Measurements from ENCODE around the gene RGS3. TPM values are rescaled to one million over a fixed set of nuclear protein-coding genes. Genes with fewer than 3 reads are reported as not detected.
"Not testable (repeated sequence)": the region's sequence is repeated elsewhere in the genome, so short reads cannot be mapped to it uniquely, and the experiment has no call there.

The RGS3 gene
- total RNA-seq, 1 experiment from 2014 or later, result 39.4 TPM

DNA sequence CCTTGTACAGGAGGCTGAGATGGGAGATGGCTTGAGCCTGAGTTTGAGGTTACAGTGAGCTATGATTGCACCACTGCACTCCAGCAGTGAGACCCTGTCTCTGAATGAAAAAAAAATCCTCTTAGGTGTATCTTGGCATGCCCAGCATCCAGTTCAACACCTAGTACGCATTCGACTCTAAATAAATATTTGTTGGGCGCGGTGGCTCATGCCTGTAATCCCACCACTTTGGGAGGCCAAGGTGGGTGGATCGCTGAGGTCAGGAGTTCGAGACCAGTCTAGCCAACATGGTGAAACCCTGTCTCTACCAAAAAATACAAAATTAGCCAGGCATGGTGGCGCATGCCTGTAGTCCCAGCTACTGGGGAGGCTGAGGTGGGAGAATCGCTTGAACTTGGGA lies 86.4 kb downstream of the RGS3 start:
- H2AFZ ChIP-seq (ENCODE audit: low read depth, low read length, poor library complexity, severe bottlenecking); H3K9ac ChIP-seq (ENCODE audit: low read length); H4K20me1 ChIP-seq (ENCODE audit: insufficient read depth); BruUV-seq (replicated peaks); H3K36me3 ChIP-seq (ENCODE audit: control insufficient read depth in 1 of 2, insufficient read depth in 2 of 2, low read length in 2 of 2); H3K27me3 ChIP-seq (ENCODE audit: insufficient read depth, low read length); intact Hi-C loops (cut with micrococcal nuclease); H3K4me2 ChIP-seq (ENCODE audit: low read length); H3K4me1 ChIP-seq (ENCODE audit: control insufficient read depth in 1 of 2, insufficient read depth in 2 of 2, low read length in 2 of 2); DNase-seq (ENCODE audit: low read depth, low spot score); H3K4me3 ChIP-seq (replicated peaks in 1 of 2; ENCODE audit: low read depth in 1 of 2, low read length in 2 of 2); H3K79me2 ChIP-seq (ENCODE audit: insufficient read depth, low read length); ATAC-seq; POLR2A ChIA-PET; H3K9me2 ChIP-seq (ENCODE audit: insufficient read depth); RAD21 ChIA-PET (ENCODE audit: low non-redundant PET in 1 of 2, low total read pairs in 2 of 2, uncharacterized antibody in 2 of 2, unreplicated experiment in 2 of 2); H3K9me3 ChIP-seq (ENCODE audit: control insufficient read depth in 1 of 2, insufficient read depth in 1 of 2, low read depth in 1 of 2, low read length in 2 of 2); H3K27ac ChIP-seq (ENCODE audit: low read depth, low read length): not testable (repeated sequence)
- CTCF ChIA-PET, result interaction anchor here (1.4 kb wide), 1 partner anchor 104 kb away, joined by 4 read pairs; no protein-coding TSS in a partner anchor

DNA sequence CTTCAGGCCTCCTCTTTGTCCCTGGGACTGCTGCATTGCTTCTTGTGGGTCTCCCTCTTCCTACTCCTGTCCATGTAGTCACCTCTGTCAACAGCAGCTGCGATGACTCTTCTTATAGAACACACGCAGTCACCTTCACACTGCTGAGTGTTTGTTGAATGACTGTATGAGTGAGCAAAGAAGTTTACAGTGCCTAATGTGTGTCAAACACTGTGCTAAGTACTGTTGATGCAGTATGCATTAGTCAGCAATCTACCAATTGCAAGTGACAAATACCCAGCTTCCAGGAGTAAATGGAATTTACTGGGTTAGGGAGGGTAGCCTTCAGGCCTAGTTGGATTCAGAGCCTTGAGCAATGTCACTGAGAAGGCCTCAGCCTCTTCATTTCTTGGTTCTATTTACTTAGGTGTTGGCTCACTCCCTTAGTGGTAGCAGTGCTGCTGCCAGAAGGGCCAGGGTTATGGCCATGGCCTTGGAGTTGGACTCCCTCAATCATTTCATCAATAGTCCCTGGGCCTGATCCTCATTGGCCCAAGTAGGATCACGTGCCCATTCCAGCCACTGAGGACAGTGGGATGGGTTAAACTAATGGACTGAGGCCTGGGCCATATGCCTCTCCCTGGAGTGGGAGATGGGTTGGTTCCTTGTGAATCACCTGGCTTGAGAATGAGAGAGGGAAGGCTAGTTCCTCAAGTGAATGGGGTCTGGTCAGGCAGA lies 93.5 kb downstream of the RGS3 start:
- no peak overlapping the region for H3K9ac ChIP-seq (ENCODE audit: low read length)
- no peaks in the 10 kb centered on the region for H4K20me1 ChIP-seq (ENCODE audit: insufficient read depth)
- no peaks in the 10 kb centered on the region for H3K4me1 ChIP-seq (ENCODE audit: control insufficient read depth in 1 of 2, insufficient read depth in 2 of 2, low read length in 2 of 2)
- H3K79me2 ChIP-seq (ENCODE audit: insufficient read depth, low read length), result no peaks in the 10 kb centered on the region
- intact Hi-C loops (cut with micrococcal nuclease), result no loop called here
- no peaks in the 10 kb centered on the region for H3K27me3 ChIP-seq (ENCODE audit: insufficient read depth, low read length)
- no peaks in the 10 kb centered on the region for H3K9me3 ChIP-seq (ENCODE audit: control insufficient read depth in 1 of 2, insufficient read depth in 1 of 2, low read depth in 1 of 2, low read length in 2 of 2)
- H3K4me2 ChIP-seq (ENCODE audit: low read length), result no peak overlapping the region
- RAD21 ChIA-PET (ENCODE audit: low non-redundant PET in 1 of 2, low total read pairs in 2 of 2, uncharacterized antibody in 2 of 2, unreplicated experiment in 2 of 2), result no interaction called here
- H3K4me3 ChIP-seq (replicated peaks in 1 of 2; ENCODE audit: low read depth in 1 of 2, low read length in 2 of 2), result no peak overlapping the region
- CTCF ChIA-PET, result no interaction called here
- POLR2A ChIA-PET, result no interaction called here
- H3K27ac ChIP-seq (ENCODE audit: low read depth, low read length), result no peak overlapping the region
- no peaks in the 10 kb centered on the region for H3K9me2 ChIP-seq (ENCODE audit: insufficient read depth)
- no peak for DNase-seq (ENCODE audit: low read depth, low spot score)
- no peak for ATAC-seq
- H3K36me3 ChIP-seq (ENCODE audit: control insufficient read depth in 1 of 2, insufficient read depth in 2 of 2, low read length in 2 of 2), result 0 out of 4 replicates have a peak, but pooled peaks cover 0 to 4% of the 10 kb centered on the region in 2 experiments
- TF ChIP-seq POLR2AphosphoS5 (IDR thresholded peaks at IDR 0.05; ENCODE audit: low read depth, low read length), result no peak
- TF ChIP-seq, protein P1, sequence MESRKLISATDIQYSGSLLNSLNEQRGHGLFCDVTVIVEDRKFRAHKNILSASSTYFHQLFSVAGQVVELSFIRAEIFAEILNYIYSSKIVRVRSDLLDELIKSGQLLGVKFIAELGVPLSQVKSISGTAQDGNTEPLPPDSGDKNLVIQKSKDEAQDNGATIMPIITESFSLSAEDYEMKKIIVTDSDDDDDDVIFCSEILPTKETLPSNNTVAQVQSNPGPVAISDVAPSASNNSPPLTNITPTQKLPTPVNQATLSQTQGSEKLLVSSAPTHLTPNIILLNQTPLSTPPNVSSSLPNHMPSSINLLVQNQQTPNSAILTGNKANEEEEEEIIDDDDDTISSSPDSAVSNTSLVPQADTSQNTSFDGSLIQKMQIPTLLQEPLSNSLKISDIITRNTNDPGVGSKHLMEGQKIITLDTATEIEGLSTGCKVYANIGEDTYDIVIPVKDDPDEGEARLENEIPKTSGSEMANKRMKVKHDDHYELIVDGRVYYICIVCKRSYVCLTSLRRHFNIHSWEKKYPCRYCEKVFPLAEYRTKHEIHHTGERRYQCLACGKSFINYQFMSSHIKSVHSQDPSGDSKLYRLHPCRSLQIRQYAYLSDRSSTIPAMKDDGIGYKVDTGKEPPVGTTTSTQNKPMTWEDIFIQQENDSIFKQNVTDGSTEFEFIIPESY (IDR thresholded peaks at IDR 0.05; ENCODE audit: extremely low read depth, insufficient replicate concordance, low read length), result no peak
- TF ChIP-seq ELF1 (IDR thresholded peaks at IDR 0.05; ENCODE audit: borderline replicate concordance, low read depth), result no peak
- no peak for TF ChIP-seq TCF7L2 (IDR thresholded peaks at IDR 0.05; ENCODE audit: borderline replicate concordance, extremely low read depth, insufficient read depth, insufficient read length)
- TF ChIP-seq YY1 (IDR thresholded peaks at IDR 0.05; ENCODE audit: extremely low read depth, insufficient replicate concordance, low read depth, low read length), result no peak
- no peak for TF ChIP-seq SRF (IDR thresholded peaks at IDR 0.05; ENCODE audit: low read depth)
- no peak for TF ChIP-seq POLR2A (IDR thresholded peaks at IDR 0.05; ENCODE audit: borderline replicate concordance, extremely low read depth, insufficient read depth, insufficient read length)
- TF ChIP-seq CBX3 (IDR thresholded peaks at IDR 0.05; ENCODE audit: low read depth), result no peak
- TF ChIP-seq FOSL1 (IDR thresholded peaks at IDR 0.05; ENCODE audit: low read depth), result no peak
- no peak for TF ChIP-seq ZFX (IDR thresholded peaks at IDR 0.05)
- no peak for TF ChIP-seq EGR1 (IDR thresholded peaks at IDR 0.05; ENCODE audit: low read depth)
- BruUV-seq (replicated peaks), result no TSS peak
- no peak overlapping the region for H2AFZ ChIP-seq (ENCODE audit: low read depth, low read length, poor library complexity, severe bottlenecking)
